Subcutaneous abdominal adipose tissue (tissue), 5 donors: ENCODE results near the gene CBFA2T3.

Experiments used
- H3K27ac ChIP-seq: one replicate; pipeline ENCODE4 v1.7.0; 2013; ENCODE audit warnings: low read depth, mild to moderate bottlenecking, inconsistent platforms, low read length, moderate library complexity
- H3K27me3 ChIP-seq, 5 donors: one replicate each; pipeline ENCODE4 v1.7.0; 2013; ENCODE audit warnings: low read length in 5 of 5, inconsistent platforms in 1 of 5; ENCODE audit not compliant: control insufficient read depth in 5 of 5, insufficient read depth in 4 of 5
- H3K36me3 ChIP-seq, 5 donors: one replicate each; pipeline ENCODE4 v1.7.0; 2013; ENCODE audit warnings: low read length in 5 of 5; ENCODE audit not compliant: control insufficient read depth in 5 of 5, insufficient read depth in 5 of 5
- H3K4me1 ChIP-seq, 5 donors: one replicate each; pipeline ENCODE4 v1.7.0; 2013; ENCODE audit warnings: low read length in 5 of 5, mild to moderate bottlenecking in 3 of 5, moderate library complexity in 1 of 5; ENCODE audit not compliant: control insufficient read depth in 5 of 5, insufficient read depth in 5 of 5
- H3K4me3 ChIP-seq, 5 donors: one replicate each; pipeline ENCODE4 v1.7.0; 2013; ENCODE audit warnings: low read length in 5 of 5, low read depth in 1 of 5
- H3K9ac ChIP-seq, 5 donors: one replicate each; pipeline ENCODE4 v1.7.0; 2013; ENCODE audit warnings: low read length in 5 of 5, mild to moderate bottlenecking in 4 of 5, moderate library complexity in 3 of 5
- H3K9me3 ChIP-seq, 5 donors: one replicate each; pipeline ENCODE4 v1.7.0; 2013; ENCODE audit warnings: low read length in 5 of 5; ENCODE audit not compliant: control insufficient read depth in 5 of 5
- donor health status: healthy.
- donor health status: healthy.
- donor health status: healthy.
- donor health status: healthy.
- donor health status: healthy.

CBFA2T3 gene

DNA sequence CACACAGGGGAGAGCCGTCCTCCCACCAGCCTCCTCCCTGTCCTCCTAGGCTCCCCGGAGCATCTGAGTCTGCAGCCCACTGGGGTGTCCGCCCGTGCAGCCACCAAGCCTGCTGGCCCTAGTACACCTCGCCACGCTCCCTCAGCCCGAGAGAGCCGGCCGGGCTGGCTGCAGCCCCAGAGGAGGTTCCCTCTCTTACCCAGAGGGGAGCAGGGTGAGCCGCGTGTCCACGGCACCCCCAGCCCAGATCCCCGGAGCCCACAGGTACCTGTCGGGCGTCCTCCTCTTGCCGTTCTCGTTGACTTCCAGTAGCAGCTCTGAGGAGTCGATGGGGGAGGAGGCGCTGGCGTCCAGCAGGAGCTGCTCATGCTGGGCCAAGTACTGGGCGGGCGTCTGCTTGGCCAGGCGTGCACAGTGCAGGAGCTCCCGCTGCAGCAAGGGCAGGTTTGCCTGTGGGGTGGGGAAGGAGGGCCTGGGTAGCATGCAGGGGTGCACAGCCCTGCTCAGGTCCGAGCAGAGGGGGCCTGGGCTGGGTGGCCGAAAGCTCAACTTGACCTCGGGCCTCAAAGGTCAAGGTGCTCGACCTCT, 91.2 kb downstream of the CBFA2T3 start:
- Histone ChIP-seq H3K9ac (no peak overlapping the region), H3K36me3 (peaks cover 0 to 53% (median 23%) of the 10 kb centered on the region in 5 donors), H3K4me1 (peaks cover 10 to 34% (median 26%) of the 10 kb centered on the region in 5 donors), H3K27me3 (peaks cover 0 to 3% (median 0%) of the 10 kb centered on the region in 5 donors), H3K4me3 (no peak overlapping the region), H3K27ac (no peak overlapping the region), H3K9me3 (no peaks in the 10 kb centered on the region)

DNA sequence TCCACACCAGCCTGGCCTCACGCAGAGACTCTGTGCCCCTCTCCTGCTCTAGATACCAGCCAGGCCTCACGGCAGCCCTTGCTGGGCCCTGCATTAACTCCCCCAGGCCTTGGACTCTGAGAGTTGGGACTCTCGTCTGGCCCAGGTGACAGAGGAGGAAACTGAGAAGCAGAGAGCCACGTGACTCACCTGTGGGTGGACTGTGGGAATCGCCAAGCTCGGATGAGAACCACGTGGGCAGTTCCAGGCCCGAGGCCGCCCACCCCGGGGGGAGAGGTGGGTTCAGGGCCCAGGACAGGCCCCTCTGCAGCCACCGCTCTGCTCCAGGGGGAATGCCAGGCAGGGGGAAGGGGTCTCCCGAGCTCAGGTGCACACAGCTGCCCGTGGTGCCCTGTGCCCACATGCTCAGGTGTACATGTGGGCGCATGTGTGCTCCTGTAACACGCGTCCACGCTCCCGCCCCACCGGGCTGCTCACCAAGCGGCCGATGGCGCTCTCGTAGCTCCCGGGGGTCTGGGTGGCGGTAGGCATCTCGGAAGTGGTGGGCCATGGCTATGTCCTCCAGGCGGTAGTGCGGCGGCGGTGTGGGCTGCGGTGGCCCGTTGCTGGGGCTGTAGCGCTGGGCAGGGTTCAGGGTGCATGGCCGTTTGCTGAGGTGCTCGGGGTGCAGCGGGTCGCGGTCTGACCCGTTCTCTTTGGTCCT, 92.3 kb downstream of the CBFA2T3 start:
- Histone ChIP-seq H3K27ac (no peak overlapping the region), H3K4me1 (peaks cover 10 to 34% (median 26%) of the 10 kb centered on the region in 5 donors), H3K27me3 (peaks cover 0 to 3% (median 0%) of the 10 kb centered on the region in 5 donors)

DNA sequence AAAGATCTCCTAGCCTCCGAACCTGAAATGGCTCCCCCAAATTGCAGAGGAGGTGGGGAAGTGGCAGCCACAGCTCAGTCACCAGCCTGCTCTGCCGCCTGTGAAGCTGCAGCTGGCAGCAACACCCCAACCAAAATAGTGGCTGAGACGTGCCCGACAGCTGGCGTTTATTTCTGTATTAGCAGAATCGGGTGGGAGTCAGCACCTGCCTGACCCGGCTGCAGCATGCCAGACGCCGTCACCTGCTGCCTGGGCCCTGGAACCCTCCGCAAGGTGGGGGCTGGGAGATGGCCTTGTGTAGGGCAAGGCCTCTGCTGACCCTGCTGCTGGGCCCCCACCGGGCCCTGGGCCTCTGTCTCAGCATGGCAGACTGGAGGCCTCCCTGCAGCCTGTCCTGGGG, 93.1 kb downstream of the CBFA2T3 start:
- H3K9ac ChIP-seq = no peak overlapping the region
- no peak overlapping the region for H3K27ac ChIP-seq
- peaks cover 0 to 58% (median 26%) of the 10 kb centered on the region in 5 donors for H3K36me3 ChIP-seq
- no peak overlapping the region for H3K4me3 ChIP-seq
- H3K9me3 ChIP-seq = no peaks in the 10 kb centered on the region
- peaks cover 10 to 32% (median 26%) of the 10 kb centered on the region in 5 donors for H3K4me1 ChIP-seq
- peaks cover 0 to 3% (median 0%) of the 10 kb centered on the region in 5 donors for H3K27me3 ChIP-seq

More for the DNA sequence above, 92.3 kb downstream of the CBFA2T3 start:
- Histone ChIP-seq H3K36me3 (peaks cover 0 to 54% (median 23%) of the 10 kb centered on the region in 5 donors), H3K9ac (no peak overlapping the region), H3K9me3 (no peaks in the 10 kb centered on the region), H3K4me3 (no peak overlapping the region)

DNA sequence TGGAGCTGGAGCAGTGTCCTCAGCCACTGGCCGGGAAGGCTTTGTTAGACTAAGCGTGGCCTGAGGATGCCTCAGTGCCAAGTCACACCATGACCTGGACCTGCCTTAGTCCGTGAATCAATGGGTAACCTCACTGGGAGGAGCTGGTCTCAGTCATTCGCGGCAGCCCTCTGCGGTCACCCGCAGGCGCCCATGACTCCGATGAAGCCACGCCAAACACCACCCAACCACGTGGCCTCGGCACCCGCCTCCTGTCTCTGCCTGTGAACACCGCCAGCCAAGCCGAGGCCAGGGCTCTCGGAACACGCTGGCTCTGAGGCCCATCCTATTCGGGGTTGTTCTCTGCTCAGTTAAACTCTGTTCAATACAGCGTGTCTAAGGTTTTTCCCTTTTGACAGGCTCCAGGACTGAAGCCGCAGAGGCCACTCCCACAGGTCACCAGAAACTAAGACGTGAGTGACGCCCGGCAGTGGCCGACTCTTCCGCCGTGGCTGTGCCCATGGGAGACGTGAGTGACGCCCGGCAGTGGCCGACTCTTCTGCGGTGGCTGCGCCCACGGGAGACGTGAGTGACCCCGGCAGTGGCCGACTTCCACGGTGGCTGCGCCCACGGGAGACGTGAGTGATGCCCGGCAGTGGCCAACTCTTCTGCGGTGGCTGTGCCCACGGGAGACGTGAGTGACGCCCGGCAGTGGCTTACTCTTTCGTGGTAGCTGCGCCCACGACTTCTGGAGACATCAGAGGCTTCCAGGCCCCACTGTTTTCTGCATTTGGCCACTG, 93.7 kb downstream of the CBFA2T3 start:
- Histone ChIP-seq H3K36me3 (peaks cover 0 to 63% (median 29%) of the 10 kb centered on the region in 5 donors), H3K4me3 (no peak overlapping the region), H3K27ac (no peak overlapping the region), H3K9me3 (no peaks in the 10 kb centered on the region), H3K9ac (no peak overlapping the region), H3K4me1 (peaks cover 10 to 27% (median 21%) of the 10 kb centered on the region in 5 donors), H3K27me3 (peaks cover 0 to 3% (median 0%) of the 10 kb centered on the region in 5 donors)

DNA sequence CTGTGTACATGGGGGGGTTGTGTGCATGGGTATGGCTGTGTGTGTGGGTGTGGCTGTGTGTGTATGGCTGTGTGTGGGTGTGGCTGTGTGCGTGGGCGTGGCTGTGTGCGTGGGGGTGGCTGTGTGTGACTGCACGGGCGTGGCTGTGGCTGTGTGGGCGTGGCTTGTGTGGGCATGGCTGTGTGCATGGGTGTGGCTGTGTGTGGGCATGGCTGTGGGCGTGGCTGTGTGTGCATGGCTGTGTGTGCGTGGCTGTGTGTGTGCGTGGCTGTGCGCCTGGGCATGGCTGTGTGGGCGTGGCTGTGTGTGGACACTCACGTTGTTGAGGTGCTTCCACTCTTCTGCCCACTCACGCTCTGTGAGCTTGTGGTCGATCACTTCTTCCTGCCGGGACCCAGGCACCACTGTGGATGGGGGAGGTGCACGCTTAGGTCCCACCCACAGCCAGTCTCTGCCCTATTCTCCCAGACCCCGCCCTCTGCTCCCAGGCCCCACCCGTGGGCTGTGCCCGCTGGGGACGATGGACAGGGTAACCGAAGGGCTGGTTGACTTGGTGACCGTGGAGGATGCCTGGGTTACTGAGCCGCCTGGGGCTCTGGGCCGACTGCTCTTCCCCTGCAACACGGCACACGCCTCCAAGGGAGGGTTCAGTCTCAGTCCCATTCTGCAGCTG, 94.5 kb downstream of the CBFA2T3 start:
- Histone ChIP-seq H3K27me3 (peaks cover 0 to 3% (median 0%) of the 10 kb centered on the region in 5 donors), H3K4me3 (no peak overlapping the region), H3K36me3 (peaks cover 0 to 70% (median 29%) of the 10 kb centered on the region in 5 donors), H3K9ac (no peak overlapping the region), H3K27ac (no peak overlapping the region), H3K4me1 (peaks cover 4 to 20% (median 14%) of the 10 kb centered on the region in 5 donors), H3K9me3 (no peaks in the 10 kb centered on the region)

DNA sequence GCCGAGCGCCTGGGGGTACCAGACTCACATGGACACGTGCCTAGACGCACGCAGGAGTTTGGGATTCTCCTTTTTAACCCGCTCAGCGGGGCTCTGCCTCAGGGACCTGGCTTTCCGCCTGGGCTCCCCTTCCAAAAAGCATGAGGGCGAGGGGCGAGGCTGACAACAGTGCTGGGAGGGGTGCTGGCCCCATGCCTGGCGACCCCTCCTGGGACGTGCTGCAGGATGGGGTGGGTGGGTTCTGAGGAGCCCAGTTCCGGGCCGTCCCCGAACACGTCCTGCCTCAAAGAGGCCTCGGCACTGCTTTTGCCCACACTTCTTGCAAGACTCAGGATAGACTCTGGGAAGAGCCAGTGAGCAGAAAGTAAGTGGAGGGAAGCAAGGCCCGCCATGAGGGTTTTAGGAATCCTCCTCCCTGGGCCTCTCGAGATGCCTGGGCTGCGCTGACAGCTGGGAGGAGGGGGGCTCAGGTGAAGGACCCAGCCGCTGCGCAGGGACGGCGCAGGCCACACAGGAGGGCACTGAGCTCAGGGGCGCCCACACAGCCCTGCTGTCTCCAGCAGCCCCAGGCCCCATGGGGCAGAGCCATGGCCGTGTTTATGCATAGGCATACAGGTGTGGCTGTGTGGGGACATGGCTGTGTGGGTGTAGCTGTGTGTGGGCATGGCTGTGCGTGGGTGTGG, 95.2 kb downstream of the CBFA2T3 start:
- H3K27me3 ChIP-seq = peaks cover 0 to 4% (median 2%) of the 10 kb centered on the region in 5 donors
- no peak overlapping the region for H3K4me3 ChIP-seq
- no peak overlapping the region for H3K27ac ChIP-seq
- peaks cover 0 to 13% (median 7%) of the 10 kb centered on the region in 5 donors for H3K4me1 ChIP-seq
- H3K9ac ChIP-seq = no peak overlapping the region
- H3K9me3 ChIP-seq = no peaks in the 10 kb centered on the region
- H3K36me3 ChIP-seq = peaks cover 0 to 75% (median 29%) of the 10 kb centered on the region in 5 donors

DNA sequence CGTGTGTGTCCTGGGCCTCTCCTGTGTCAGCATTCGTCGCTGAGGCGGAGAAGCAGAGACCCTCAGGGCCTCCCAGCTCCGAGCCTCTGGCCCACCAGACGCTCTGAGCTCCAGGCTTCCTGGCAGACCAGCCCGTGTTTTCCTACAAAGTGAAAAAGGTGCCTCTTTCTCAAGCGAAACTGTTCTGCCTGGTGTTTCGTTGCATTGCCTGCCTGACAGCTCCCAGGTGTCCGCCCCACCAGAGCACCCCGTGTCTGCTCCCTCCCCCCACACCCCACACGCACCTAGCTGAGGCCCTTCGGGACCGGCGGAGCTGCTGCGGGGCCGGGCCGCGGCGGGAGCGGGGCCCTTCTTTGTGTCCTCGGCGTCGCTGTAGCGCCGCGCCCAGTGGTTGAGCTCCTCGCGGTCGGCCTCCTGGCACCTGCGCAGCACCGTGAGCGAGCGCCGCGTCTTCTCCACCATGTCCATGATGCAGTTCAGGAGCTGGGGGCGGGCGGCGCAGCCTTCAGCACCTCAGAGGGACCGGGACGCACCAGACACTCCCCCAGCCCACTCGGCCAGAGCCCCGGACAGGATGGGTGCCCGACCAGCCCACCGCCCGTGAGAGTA, 95.9 kb downstream of the CBFA2T3 start:
- Histone ChIP-seq H3K4me3 (no peak overlapping the region), H3K4me1 (peaks cover 0 to 6% (median under 1%) of the 10 kb centered on the region in 5 donors), H3K27ac (no peak overlapping the region), H3K9ac (no peak overlapping the region), H3K9me3 (no peaks in the 10 kb centered on the region), H3K27me3 (peaks cover 0 to 4% (median 2%) of the 10 kb centered on the region in 5 donors), H3K36me3 (peaks cover 0 to 81% (median 32%) of the 10 kb centered on the region in 5 donors)

DNA sequence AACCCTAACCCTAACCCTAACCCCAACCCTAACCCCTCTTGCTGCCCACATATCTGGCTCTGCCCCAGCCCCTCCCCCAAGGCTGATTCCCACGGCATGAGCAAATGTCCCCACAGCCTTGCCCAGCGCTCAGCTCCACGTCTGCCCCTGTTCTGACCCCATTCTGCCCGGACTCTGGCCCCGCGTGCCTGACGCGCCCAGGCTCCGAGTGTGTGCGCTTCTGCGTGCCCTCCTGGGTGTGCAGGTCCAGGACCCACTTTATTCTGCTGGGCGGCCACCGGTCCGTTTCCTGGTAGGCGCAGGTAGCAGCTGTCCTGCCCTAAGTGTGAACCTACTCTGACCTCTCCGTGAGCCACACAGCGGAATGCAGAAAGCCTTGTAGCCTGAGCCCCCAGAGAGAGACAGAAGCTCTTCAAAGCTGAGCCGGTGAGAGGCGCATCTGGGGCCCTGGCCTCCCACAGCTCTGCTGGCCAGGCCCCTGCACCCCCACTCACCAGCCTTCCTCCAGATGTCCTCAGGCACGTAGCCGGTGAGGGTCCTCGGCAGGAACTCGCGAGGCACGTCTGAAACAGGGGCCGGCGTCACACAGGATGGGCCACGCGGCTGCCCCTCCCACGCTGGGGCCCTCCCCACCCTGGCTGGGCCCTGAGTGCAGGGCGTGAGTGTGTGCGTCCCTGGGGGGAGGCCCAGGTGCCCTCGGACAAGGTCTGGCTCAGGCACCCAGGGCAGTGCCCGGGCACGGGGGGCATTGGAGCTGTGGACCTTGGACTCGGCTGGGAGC, 96.6 kb downstream of the CBFA2T3 start:
- no peak overlapping the region for H3K9ac ChIP-seq
- no peaks in the 10 kb centered on the region for H3K4me1 ChIP-seq
- H3K27ac ChIP-seq = no peak overlapping the region
- H3K27me3 ChIP-seq = peaks cover 0 to 4% (median 2%) of the 10 kb centered on the region in 5 donors
- H3K9me3 ChIP-seq = no peaks in the 10 kb centered on the region
- H3K36me3 ChIP-seq = peaks cover 0 to 77% (median 30%) of the 10 kb centered on the region in 5 donors
- no peak overlapping the region for H3K4me3 ChIP-seq
